OCI-LY3 (cell line): ENCODE results near the gene LRFN5.
"Not testable (repeated sequence)": the region's sequence is repeated elsewhere in the genome, so short reads cannot be mapped to it uniquely, and the experiment has no call there.

Source experiments
- H2AFZ ChIP-seq: fragments of 200-600, 300-600 bp; shearing (Covaris generic); 2 replicates; pipeline ENCODE4 v1.6.0; 2014; ENCODE audit warnings: antibody characterized with exemption, low read depth, low read length
- H3K27ac ChIP-seq: fragments of 200-600, 300-600 bp; sonication (generic); 2 replicates; pipeline ENCODE4 v1.5.1; 2014; ENCODE audit warnings: mild to moderate bottlenecking, low read length, moderate library complexity, mixed read lengths
- H3K27me3 ChIP-seq: fragments of 200-600, 300-600 bp; sonication (generic); 2 replicates; pipeline ENCODE4 v1.6.1; 2014; ENCODE audit warnings: low read depth, low read length, mixed read lengths
- H3K36me3 ChIP-seq: fragments of 200-600, 300-600 bp; sonication (generic); replicated peaks from 2 replicates; pipeline ENCODE3; 2014; ENCODE audit warnings: low read depth, low read length, mixed read lengths
- H3K4me1 ChIP-seq: fragments of 300-600, 200-600 bp; sonication (generic); 2 replicates; pipeline ENCODE4 v1.6.1; 2014; ENCODE audit warnings: low read length, mixed read lengths
- H3K4me2 ChIP-seq: fragments of 200-600, 300-600 bp; sonication (generic); 2 replicates; pipeline ENCODE4 v1.6.1; 2014; ENCODE audit warnings: low read length, mixed read lengths
- H3K4me3 ChIP-seq: fragments of 300-600, 200-600 bp; sonication (generic); 2 replicates; pipeline ENCODE4 v1.5.1; 2014; ENCODE audit warnings: antibody characterized with exemption, mild to moderate bottlenecking, low read length, moderate library complexity
- H3K79me2 ChIP-seq: fragments of 300-600, 200-600 bp; shearing (Covaris generic); 2 replicates; pipeline ENCODE4 v1.6.1; 2014; ENCODE audit warnings: mild to moderate bottlenecking, low read length, mixed read lengths
- H3K9ac ChIP-seq: fragments of 300-600, 200-600 bp; shearing (Covaris generic); 2 replicates; pipeline ENCODE4 v1.6.0; 2014; ENCODE audit warnings: mild to moderate bottlenecking, low read length, moderate library complexity
- H3K9me3 ChIP-seq: fragments of 200-600, 300-600 bp; shearing (Covaris generic); 2 replicates; pipeline ENCODE4 v1.6.1; 2014; ENCODE audit warnings: low read length, mixed read lengths; ENCODE audit not compliant: insufficient read depth
- H4K20me1 ChIP-seq: fragments of 200-600, 300-600 bp; sonication (generic); 2 replicates; pipeline ENCODE4 v1.6.1; 2016; ENCODE audit warnings: low read length, mixed read lengths; ENCODE audit not compliant: insufficient read depth
- EZH2phosphoT487 ChIP-seq: fragments of 200-600 bp; shearing (Covaris generic); IDR thresholded peaks from 2 replicates; pipeline ENCODE4 v1.6.1; 2018; ENCODE audit warnings: antibody characterized with exemption, mixed run types, low read depth
- TF ChIP-seq, protein P1 (sequence below): fragments of 200-600, 300-600 bp; sonication (generic); IDR thresholded peaks from 2 replicates; pipeline ENCODE4 v1.5.1; 2014; ENCODE audit warnings: antibody characterized with exemption, low read length, low read depth

The LRFN5 gene

DNA sequence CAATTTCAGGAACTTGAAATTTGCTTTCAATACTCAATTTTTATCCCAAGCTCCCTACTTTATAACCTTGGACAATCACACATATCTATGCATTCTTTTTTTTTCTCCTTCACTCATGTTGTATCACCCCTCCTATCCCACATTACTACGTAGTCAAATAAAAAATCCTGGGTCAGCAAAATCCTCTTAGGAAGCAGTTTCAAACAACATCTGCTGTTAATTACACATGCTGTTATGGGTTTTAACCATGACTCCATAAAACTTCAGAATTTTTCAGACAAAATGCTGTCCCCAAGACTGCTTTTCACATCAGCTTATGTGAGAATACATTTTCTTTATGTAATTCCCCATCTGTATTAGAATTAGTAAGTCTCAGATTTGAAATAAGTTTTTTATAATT, 61.7 kb downstream of the LRFN5 start:
- no peak overlapping the region for H3K4me3 ChIP-seq
- no peaks in the 10 kb centered on the region for H3K4me1 ChIP-seq
- no peaks in the 10 kb centered on the region for H3K36me3 ChIP-seq
- no peaks in the 10 kb centered on the region for H3K9me3 ChIP-seq
- H3K9ac ChIP-seq, result no peak overlapping the region
- no peak overlapping the region for H3K4me2 ChIP-seq
- H3K27me3 ChIP-seq, result no peaks in the 10 kb centered on the region
- H3K79me2 ChIP-seq, result no peaks in the 10 kb centered on the region
- no peak overlapping the region for H2AFZ ChIP-seq
- H3K27ac ChIP-seq, result no peak overlapping the region
- H4K20me1 ChIP-seq, result no peaks in the 10 kb centered on the region
- TF ChIP-seq, protein P1, sequence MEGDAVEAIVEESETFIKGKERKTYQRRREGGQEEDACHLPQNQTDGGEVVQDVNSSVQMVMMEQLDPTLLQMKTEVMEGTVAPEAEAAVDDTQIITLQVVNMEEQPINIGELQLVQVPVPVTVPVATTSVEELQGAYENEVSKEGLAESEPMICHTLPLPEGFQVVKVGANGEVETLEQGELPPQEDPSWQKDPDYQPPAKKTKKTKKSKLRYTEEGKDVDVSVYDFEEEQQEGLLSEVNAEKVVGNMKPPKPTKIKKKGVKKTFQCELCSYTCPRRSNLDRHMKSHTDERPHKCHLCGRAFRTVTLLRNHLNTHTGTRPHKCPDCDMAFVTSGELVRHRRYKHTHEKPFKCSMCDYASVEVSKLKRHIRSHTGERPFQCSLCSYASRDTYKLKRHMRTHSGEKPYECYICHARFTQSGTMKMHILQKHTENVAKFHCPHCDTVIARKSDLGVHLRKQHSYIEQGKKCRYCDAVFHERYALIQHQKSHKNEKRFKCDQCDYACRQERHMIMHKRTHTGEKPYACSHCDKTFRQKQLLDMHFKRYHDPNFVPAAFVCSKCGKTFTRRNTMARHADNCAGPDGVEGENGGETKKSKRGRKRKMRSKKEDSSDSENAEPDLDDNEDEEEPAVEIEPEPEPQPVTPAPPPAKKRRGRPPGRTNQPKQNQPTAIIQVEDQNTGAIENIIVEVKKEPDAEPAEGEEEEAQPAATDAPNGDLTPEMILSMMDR, result no peak
- no peak for TF ChIP-seq EZH2phosphoT487

DNA sequence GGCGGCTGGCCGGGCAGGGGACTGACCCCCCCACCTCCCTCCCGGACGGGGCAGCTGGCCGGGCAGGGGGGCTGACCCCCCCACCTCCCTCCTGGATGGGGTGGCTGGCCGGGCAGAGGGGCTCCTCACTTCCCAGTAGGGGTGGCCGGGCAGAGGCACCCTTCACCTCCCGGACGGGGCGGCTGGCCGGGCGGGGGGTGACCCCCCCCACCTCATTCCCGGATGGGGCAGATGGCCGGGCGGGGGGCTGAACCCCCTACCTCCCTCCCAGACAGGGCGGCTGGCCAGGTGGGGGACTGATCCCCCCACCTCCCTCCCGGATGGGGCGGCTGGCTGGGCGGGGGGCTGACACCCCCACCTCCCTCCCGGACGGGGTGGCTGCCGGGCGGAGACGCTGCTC, 66.9 kb downstream of the LRFN5 start:
- H3K9ac ChIP-seq, H3K79me2 ChIP-seq, H3K36me3 ChIP-seq, H3K27ac ChIP-seq, H3K4me3 ChIP-seq, H4K20me1 ChIP-seq, H3K9me3 ChIP-seq, H3K4me1 ChIP-seq, H2AFZ ChIP-seq, H3K4me2 ChIP-seq, H3K27me3 ChIP-seq: not testable (repeated sequence)

DNA sequence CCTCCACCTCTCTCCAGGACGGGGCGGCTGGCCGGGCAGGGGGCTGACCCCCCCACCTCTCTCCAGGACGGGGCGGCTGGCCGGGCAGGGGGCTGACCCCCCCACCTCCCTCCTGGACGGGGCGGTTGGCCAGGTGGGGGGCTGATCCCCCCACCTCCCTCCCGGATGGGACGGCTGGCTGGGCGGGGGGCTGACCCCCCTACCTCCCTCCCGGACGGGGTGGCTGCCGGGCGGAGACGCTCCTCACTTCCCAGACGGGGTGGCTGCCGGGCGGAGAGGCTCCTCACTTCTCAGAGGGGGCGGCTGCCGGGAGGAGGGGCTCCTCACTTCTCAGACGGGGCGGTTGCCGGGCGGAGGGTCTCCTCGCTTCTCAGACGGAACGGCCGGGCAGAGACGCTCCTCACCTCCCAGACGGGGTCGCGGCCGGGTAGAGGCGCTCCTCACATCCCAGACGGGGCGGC, 67.9 kb downstream of the LRFN5 start:
- H3K79me2 ChIP-seq, H3K4me2 ChIP-seq, H3K27me3 ChIP-seq, H3K9ac ChIP-seq, H3K27ac ChIP-seq, H4K20me1 ChIP-seq, H2AFZ ChIP-seq, H3K4me1 ChIP-seq, H3K36me3 ChIP-seq, H3K9me3 ChIP-seq, H3K4me3 ChIP-seq: not testable (repeated sequence)

DNA sequence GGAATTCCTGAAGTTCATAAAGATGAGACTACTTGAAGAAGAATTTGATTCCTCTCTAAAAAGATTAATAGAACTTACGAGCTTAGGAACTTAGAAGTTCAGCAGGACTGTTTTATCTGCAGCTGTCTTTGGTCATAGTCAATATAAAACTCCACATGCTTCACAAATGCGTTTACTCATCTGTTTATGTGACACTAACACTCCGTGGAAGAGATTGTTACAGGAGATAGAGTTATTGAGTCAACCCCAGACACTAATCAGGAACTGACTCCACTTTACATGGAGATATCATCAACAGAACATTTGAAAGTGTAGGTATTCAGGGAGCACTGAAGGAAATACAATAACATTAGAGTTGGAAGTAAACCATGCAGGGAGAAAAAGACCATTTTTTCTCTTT, 92.8 kb downstream of the LRFN5 start:
- Histone ChIP-seq H3K4me1 (no peaks in the 10 kb centered on the region), H3K9me3 (no peaks in the 10 kb centered on the region), H3K79me2 (no peaks in the 10 kb centered on the region), H3K4me3 (no peak overlapping the region), H3K4me2 (no peak overlapping the region), H3K27ac (no peak overlapping the region), H3K9ac (no peak overlapping the region), H2AFZ (no peak overlapping the region), H3K27me3 (no peaks in the 10 kb centered on the region), H3K36me3 (no peaks in the 10 kb centered on the region), H4K20me1 (no peaks in the 10 kb centered on the region)
- no peak for TF ChIP-seq EZH2phosphoT487
- TF ChIP-seq, protein P1, result no peak

DNA sequence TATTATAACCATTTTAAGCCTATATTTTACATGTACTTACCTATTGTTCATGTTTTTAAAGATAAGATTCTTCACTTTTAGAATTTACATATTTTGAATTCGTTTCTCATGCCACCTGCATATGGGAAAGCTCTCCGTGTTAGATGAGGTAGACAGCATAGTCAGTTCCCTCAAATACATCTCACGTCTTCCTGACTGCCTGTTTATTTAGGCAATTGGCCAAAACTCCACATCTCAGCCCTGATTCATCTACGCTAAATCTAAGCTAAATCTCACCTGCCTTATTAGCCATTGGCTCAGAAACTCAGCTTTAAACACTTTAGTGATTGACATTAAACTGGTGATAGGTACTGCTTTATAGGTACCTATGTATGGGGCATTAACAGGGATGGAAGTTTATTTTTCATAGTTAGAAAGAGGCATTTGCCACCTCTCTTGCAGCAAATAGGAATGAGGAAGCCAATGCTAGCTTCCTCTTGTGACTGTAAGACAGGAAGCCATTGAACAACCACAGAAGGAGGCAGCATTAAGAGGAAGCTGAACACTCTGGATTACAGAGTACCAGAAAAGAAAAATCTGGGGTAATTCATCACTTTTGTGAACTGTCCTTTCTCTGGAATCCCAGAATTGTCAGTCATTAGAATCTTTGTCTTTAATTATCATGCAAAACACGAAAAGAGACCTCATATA, 111.9 kb downstream of the LRFN5 start:
- peak overlapping the region; percentile 45; the same call in 1 of the 2 replicates for H2AFZ ChIP-seq
- TF ChIP-seq, protein P1, result no peak
- no peak for TF ChIP-seq EZH2phosphoT487
- H3K79me2 ChIP-seq, result no peaks in the 10 kb centered on the region
- no peak overlapping the region for H3K4me2 ChIP-seq
- H3K9me3 ChIP-seq, result no peaks in the 10 kb centered on the region
- no peaks in the 10 kb centered on the region for H3K36me3 ChIP-seq
- no peak overlapping the region for H3K9ac ChIP-seq
- H3K27ac ChIP-seq, result no peak overlapping the region
- no peaks in the 10 kb centered on the region for H3K4me1 ChIP-seq
- no peak overlapping the region for H3K4me3 ChIP-seq
- no peaks in the 10 kb centered on the region for H3K27me3 ChIP-seq
- no peaks in the 10 kb centered on the region for H4K20me1 ChIP-seq
